ENCODE measurements around the gene MCAM.

- TF ChIP-seq POLR2A (IDR thresholded peaks at IDR 0.05; ENCODE audit: control extremely low read depth in 1 of 2, low read depth in 2 of 2, low read length in 2 of 2) (no peak), RXRA (IDR thresholded peaks at IDR 0.05; ENCODE audit: insufficient read depth, low read depth, low read length) (no peak), JUN (IDR thresholded peaks at IDR 0.05; ENCODE audit: low read depth, low read length) (no peak), CHD1 (IDR thresholded peaks at IDR 0.05; ENCODE audit: low read depth, low read length) (no peak), EP300 (IDR thresholded peaks at IDR 0.05; ENCODE audit: borderline replicate concordance in 1 of 2, low read depth in 2 of 2, low read length in 2 of 2) (no peak), SP2 (IDR thresholded peaks at IDR 0.05; ENCODE audit: low read length) (no peak), MAX (IDR thresholded peaks at IDR 0.05) (no peak), CBX5 (IDR thresholded peaks at IDR 0.05; ENCODE audit: low read depth, low read length) (no peak), POLR2AphosphoS5 (IDR thresholded peaks at IDR 0.05; ENCODE audit: low read depth, low read length) (no peak)
- TF ChIP-seq, protein P1, sequence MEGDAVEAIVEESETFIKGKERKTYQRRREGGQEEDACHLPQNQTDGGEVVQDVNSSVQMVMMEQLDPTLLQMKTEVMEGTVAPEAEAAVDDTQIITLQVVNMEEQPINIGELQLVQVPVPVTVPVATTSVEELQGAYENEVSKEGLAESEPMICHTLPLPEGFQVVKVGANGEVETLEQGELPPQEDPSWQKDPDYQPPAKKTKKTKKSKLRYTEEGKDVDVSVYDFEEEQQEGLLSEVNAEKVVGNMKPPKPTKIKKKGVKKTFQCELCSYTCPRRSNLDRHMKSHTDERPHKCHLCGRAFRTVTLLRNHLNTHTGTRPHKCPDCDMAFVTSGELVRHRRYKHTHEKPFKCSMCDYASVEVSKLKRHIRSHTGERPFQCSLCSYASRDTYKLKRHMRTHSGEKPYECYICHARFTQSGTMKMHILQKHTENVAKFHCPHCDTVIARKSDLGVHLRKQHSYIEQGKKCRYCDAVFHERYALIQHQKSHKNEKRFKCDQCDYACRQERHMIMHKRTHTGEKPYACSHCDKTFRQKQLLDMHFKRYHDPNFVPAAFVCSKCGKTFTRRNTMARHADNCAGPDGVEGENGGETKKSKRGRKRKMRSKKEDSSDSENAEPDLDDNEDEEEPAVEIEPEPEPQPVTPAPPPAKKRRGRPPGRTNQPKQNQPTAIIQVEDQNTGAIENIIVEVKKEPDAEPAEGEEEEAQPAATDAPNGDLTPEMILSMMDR (IDR thresholded peaks at IDR 0.05; ENCODE audit: control extremely low read depth in 1 of 3, insufficient read depth in 1 of 3, low read depth in 1 of 3, low read length in 3 of 3): no peak
Measured at GRCh38 chr11:119322921-119323531, 6.1 kb upstream of the MCAM start.
